H1 (cell line): ENCODE measurements around the gene C1QTNF4. TPM values are rescaled to one million over a fixed set of nuclear protein-coding genes. Genes with fewer than 3 reads are reported as not detected.

ENCODE experiments used
- CTCF ChIA-PET: fragments of 300-600 bp; sonication (Branson Sonifier 250); formaldehyde crosslinking; loops from one replicate; lab custom pipeline; 2021; ENCODE audit not compliant: partially characterized antibody; lab: Charles Lee
- POLR2A ChIA-PET: fragments of 300-600 bp; sonication (Branson Sonifier 250); formaldehyde crosslinking; loops from one replicate; lab custom pipeline; 2021; ENCODE audit warnings: inconsistent platforms; ENCODE audit not compliant: partially characterized antibody; lab: Charles Lee
- DNase-seq, 2 experiments: peaks; one replicate each; pipeline versions ENCODE4 v3.0.0 to v3.0.0-alpha.2; 2010 to 2022; ENCODE audit warnings: low spot score in 2 of 2, low read depth in 1 of 2, mixed read lengths in 1 of 2
- FAIRE-seq: peaks from 2 replicates; lab custom pipeline; 2011; peaks lifted over from hg19 to GRCh38; lab: Jason Lieb, UNC
- H2AFZ ChIP-seq: 2 replicates; pipeline ENCODE4 v1.8.1; 2012; ENCODE audit warnings: low read length, inconsistent platforms
- H2AK5ac ChIP-seq: 2 replicates; pipeline ENCODE4 v1.6.1; 2013; ENCODE audit warnings: low read depth, low read length
- H2BK120ac ChIP-seq: replicated peaks from 2 replicates; pipeline ENCODE3; 2013; ENCODE audit warnings: low read depth, low read length, inconsistent platforms
- H2BK12ac ChIP-seq: 2 replicates; pipeline ENCODE4 v1.6.1; 2013; ENCODE audit warnings: low read depth, low read length
- H2BK15ac ChIP-seq: 2 replicates; pipeline ENCODE4 v1.6.1; 2013; ENCODE audit warnings: low read length
- H2BK20ac ChIP-seq: 2 replicates; pipeline ENCODE4 v1.6.1; 2013; ENCODE audit warnings: low read length
- H2BK5ac ChIP-seq: 2 replicates; pipeline ENCODE4 v1.6.1; 2013; ENCODE audit warnings: low read depth, low read length
- H3K14ac ChIP-seq: 2 replicates; pipeline ENCODE4 v1.6.1; 2013; ENCODE audit warnings: inconsistent platforms; ENCODE audit not compliant: insufficient read length
- H3K18ac ChIP-seq: 2 replicates; pipeline ENCODE4 v1.6.1; 2013; ENCODE audit warnings: low read length; ENCODE audit errors: extremely low read depth
- H3K23ac ChIP-seq: 2 replicates; pipeline ENCODE4 v1.6.1; 2013; ENCODE audit warnings: inconsistent platforms; ENCODE audit not compliant: insufficient read length
- H3K23me2 ChIP-seq: 2 replicates; pipeline ENCODE4 v1.6.1; 2013; ENCODE audit warnings: low read depth, low read length
- H3K27ac ChIP-seq: 2 replicates; pipeline ENCODE4 v1.6.1; 2011; ENCODE audit warnings: low read depth, low read length, inconsistent platforms
- H3K27me3 ChIP-seq, 4 experiments: replicated peaks in 1 of 4; 1 replicate in 1 of 4; 2 replicates in 3 of 4; pipeline versions ENCODE4 v1.6.1 to v1.8.1; 2011 to 2013; ENCODE audit warnings: low read length in 3 of 4, mild to moderate bottlenecking in 3 of 4, inconsistent platforms in 2 of 4, mixed read lengths in 2 of 4, moderate library complexity in 1 of 4; ENCODE audit not compliant: control insufficient read depth in 3 of 4, insufficient read depth in 3 of 4; ENCODE audit errors: extremely low read depth in 1 of 4
- H3K36me3 ChIP-seq, 4 experiments: 2 replicates each; pipeline versions ENCODE4 v1.6.1 to v1.8.1; 2011 to 2013; ENCODE audit warnings: mild to moderate bottlenecking in 4 of 4, low read length in 3 of 4, moderate library complexity in 2 of 4, control low read depth in 1 of 4, inconsistent platforms in 1 of 4; ENCODE audit not compliant: insufficient read depth in 4 of 4, control insufficient read depth in 2 of 4
- H3K4ac ChIP-seq: replicated peaks from 2 replicates; pipeline ENCODE3; 2013; ENCODE audit warnings: low read length, low read depth, mixed read lengths, inconsistent platforms; ENCODE audit not compliant: insufficient read length
- H3K4me1 ChIP-seq, 4 experiments: replicated peaks in 1 of 4; 1 replicate in 1 of 4; 2 replicates in 3 of 4; pipeline versions ENCODE4 v1.6.1 to v1.8.1; 2011 to 2013; ENCODE audit warnings: low read length in 3 of 4, inconsistent platforms in 2 of 4, mixed read lengths in 1 of 4; ENCODE audit not compliant: insufficient read depth in 4 of 4, control insufficient read depth in 3 of 4
- H3K4me2 ChIP-seq, 2 experiments: 2 replicates each; pipeline versions ENCODE4 v1.6.1 to v1.8.1; 2011 to 2013; ENCODE audit warnings: low read depth in 2 of 2, low read length in 2 of 2, control low read depth in 1 of 2, inconsistent platforms in 1 of 2, mild to moderate bottlenecking in 1 of 2; ENCODE audit not compliant: insufficient read depth in 1 of 2
- H3K4me3 ChIP-seq, 4 experiments: fragments of 200-600, 300-600 bp in 1 of 4; sonication (generic), shearing (Covaris generic), sonication (Bioruptor Twin) in 1 of 4; 2 replicates each; pipeline versions ENCODE4 v1.5.1 to v1.8.1; 2011 to 2016; ENCODE audit warnings: low read length in 4 of 4, low read depth in 3 of 4, control low read depth in 2 of 4, inconsistent platforms in 2 of 4, mild to moderate bottlenecking in 2 of 4, mixed read lengths in 1 of 4, moderate library complexity in 1 of 4; ENCODE audit not compliant: insufficient read depth in 2 of 4; ENCODE audit errors: extremely low read depth in 1 of 4
- H3K56ac ChIP-seq: replicated peaks from 2 replicates; pipeline ENCODE3; 2013; ENCODE audit warnings: low read depth, mild to moderate bottlenecking, mixed read lengths, low read length, inconsistent platforms; ENCODE audit not compliant: insufficient read length
- H3K79me1 ChIP-seq: 2 replicates; pipeline ENCODE4 v1.6.1; 2013; ENCODE audit warnings: low read depth, low read length, control low read depth
- H3K79me2 ChIP-seq, 2 experiments: 2 replicates each; pipeline versions ENCODE4 v1.6.1 to v1.8.1; 2012 to 2013; ENCODE audit warnings: low read length in 2 of 2, mild to moderate bottlenecking in 2 of 2, inconsistent platforms in 1 of 2; ENCODE audit not compliant: insufficient read depth in 2 of 2, control insufficient read depth in 1 of 2
- H3K9ac ChIP-seq, 4 experiments: replicated peaks in 1 of 4; 1 replicate in 1 of 4; 2 replicates in 3 of 4; pipeline versions ENCODE4 v1.6.1 to v1.8.1; 2011 to 2013; ENCODE audit warnings: low read depth in 3 of 4, low read length in 3 of 4, control low read depth in 2 of 4, mild to moderate bottlenecking in 2 of 4, moderate library complexity in 2 of 4, inconsistent platforms in 1 of 4; ENCODE audit errors: extremely low read depth in 1 of 4
- H3K9me3 ChIP-seq, 2 experiments: 2 replicates each; pipeline versions ENCODE4 v1.6.1 to v1.8.1; 2012 to 2013; ENCODE audit warnings: mild to moderate bottlenecking in 2 of 2, moderate library complexity in 2 of 2, control low read depth in 1 of 2, inconsistent platforms in 1 of 2, low read depth in 1 of 2, low read length in 1 of 2, mixed read lengths in 1 of 2; ENCODE audit not compliant: insufficient read depth in 2 of 2
- H4K20me1 ChIP-seq, 2 experiments: replicated peaks in 1 of 2; 2 replicates each; pipeline versions ENCODE3 to v1.8.1; 2011 to 2013; ENCODE audit warnings: inconsistent platforms in 2 of 2, low read length in 2 of 2, mild to moderate bottlenecking in 1 of 2; ENCODE audit not compliant: insufficient read depth in 2 of 2, control insufficient read depth in 1 of 2
- H4K5ac ChIP-seq: 2 replicates; pipeline ENCODE4 v1.6.1; 2013; ENCODE audit warnings: low read length, low read depth, mixed read lengths, inconsistent platforms; ENCODE audit not compliant: insufficient read length
- H4K8ac ChIP-seq: 2 replicates; pipeline ENCODE4 v1.8.0; 2013; ENCODE audit warnings: mild to moderate bottlenecking, moderate library complexity, low read length, inconsistent platforms; ENCODE audit not compliant: insufficient read depth; ENCODE audit errors: extremely low read depth
- H4K91ac ChIP-seq: replicated peaks from 2 replicates; pipeline ENCODE3; 2013; ENCODE audit warnings: low read length, mixed read lengths, inconsistent platforms; ENCODE audit not compliant: insufficient read length
- EZH2 ChIP-seq: fragments of 200-600 bp; sonication (generic); IDR thresholded peaks from 2 replicates; pipeline ENCODE4 v1.7.1; 2012; ENCODE audit warnings: low read depth, mild to moderate bottlenecking, moderate library complexity, low read length, inconsistent platforms; ENCODE audit not compliant: severe bottlenecking
- FOSL1 ChIP-seq: IDR thresholded peaks from 2 replicates; pipeline ENCODE4 v1.6.1; 2011; ENCODE audit warnings: mild to moderate bottlenecking, low read depth, low read length, moderate library complexity; ENCODE audit not compliant: insufficient read depth
- MAFK ChIP-seq: IDR thresholded peaks from 2 replicates; pipeline ENCODE4 v1.6.1; 2012; ENCODE audit warnings: low read depth, mild to moderate bottlenecking, improper control_type of control experiment, low read length
- RAD21 ChIP-seq, 2 experiments: IDR thresholded peaks in 1 of 2; conservative IDR thresholded peaks in 1 of 2; 2 replicates each; pipeline ENCODE4 v1.6.1; 2011; ENCODE audit warnings: low read depth in 2 of 2, low read length in 2 of 2, improper control_type of control experiment in 1 of 2, inconsistent platforms in 1 of 2, mild to moderate bottlenecking in 1 of 2, moderate library complexity in 1 of 2
- SUZ12 ChIP-seq: fragments of 200-600 bp; sonication (generic); IDR thresholded peaks from 2 replicates; pipeline ENCODE4 v1.6.1; 2012; ENCODE audit warnings: mild to moderate bottlenecking, inconsistent platforms, low read length, moderate library complexity, mixed read lengths
- WGBS, 2 experiments: shearing (Covaris generic) in 1 of 2; methylation state at CpG; one replicate each; pipeline versions ENCODE4 v1.1.6 to v1.1.7; 2013 to 2015; ENCODE audit warnings: low lambda C conversion rate in 2 of 2, mixed read lengths in 2 of 2, inconsistent platforms in 1 of 2, low coverage in 1 of 2, missing lambda C conversion rate in 1 of 2; ENCODE audit not compliant: insufficient replicate concordance in 2 of 2, insufficient coverage in 1 of 2, insufficient read length in 1 of 2; ENCODE audit errors: extremely low coverage in 1 of 2, missing lambda C conversion rate in 1 of 2; 5-methylcytosine and 5-hydroxymethylcytosine counted together
- polyA plus RNA-seq, 7 experiments: library from polyadenylated mRNA; depleted of rRNA in 3 of 7; stranded (reverse) in 5 of 7; unstranded in 2 of 7; fragments of >200 nt in 5 of 7; fragments of 200-250 nt in 2 of 7; gene quantifications; 1 replicate in 5 of 7; 2 replicates in 1 of 7; 4 replicates in 1 of 7; pipeline versions ENCODE4 v1.2.1 to v1.2.3, GENCODE V29; 2011 to 2013; ENCODE audit warnings: missing spikeins in 2 of 7, mixed read lengths in 2 of 7
- total RNA-seq: library from RNA; stranded (reverse); fragmentation: NEBNext Ultra II Directional; extraction: Animal tissue kit (Norgen Biotek cat#: 25700); gene quantifications from 2 replicates; pipeline ENCODE4 v1.2.1, GENCODE V29; 2021

The C1QTNF4 gene
- total and polyA plus RNA-seq, 2 of the 8 experiments (the other 6 are each of a cell fraction or from before 2014, with no cell fraction given), result 3.9 to 6.0 TPM

GRCh38 chr11:47593492-47593933, 698 bp downstream of the C1QTNF4 start:
- Histone ChIP-seq H3K79me1 (no peaks in the 10 kb centered on the region), H3K18ac (no peak overlapping the region), H4K91ac (no peak overlapping the region), H2AFZ (peak overlapping the region; percentile 37), H3K9me3 (no peaks in the 10 kb centered on the region), H3K4ac (no peak overlapping the region), H4K8ac (no peak overlapping the region), H2BK5ac (no peak overlapping the region), H3K14ac (no peak overlapping the region), H3K9ac (peak overlapping the region in 1 of 4 experiments; percentile 8; a peak in 1 of 7 replicates), H4K20me1 (no peaks in the 10 kb centered on the region), H3K23me2 (peaks cover 2% of the 10 kb centered on the region; the same call in 1 of the 2 replicates), H3K4me2 (peak overlapping the region; percentile 66 to 69), H2BK15ac (no peak overlapping the region), H3K4me1 (peaks cover 3 to 8% (median 4%) of the 10 kb centered on the region in 4 experiments; a peak in 6 of 7 replicates), H3K23ac (no peak overlapping the region), H4K5ac (no peak overlapping the region), H3K27me3 (peaks cover 0 to 32% (median 26%) of the 10 kb centered on the region in 4 experiments; a peak in 6 of 7 replicates), H3K4me3 (peak overlapping the region; percentile 49 to 94 (median 63)), H2BK120ac (no peak overlapping the region), H3K27ac (no peak overlapping the region), H2BK12ac (peak overlapping the region; percentile 46; the same call in 1 of the 2 replicates), H2BK20ac (0 out of 2 replicates have a peak overlapping the region, but pooled peaks have one; percentile 9), H2AK5ac (no peak overlapping the region), H3K79me2 (no peaks in the 10 kb centered on the region), H3K56ac (no peak overlapping the region), H3K36me3 (no peaks in the 10 kb centered on the region)
- TF ChIP-seq MAFK, result no peak
- peak; percentile 38 for TF ChIP-seq EZH2
- no peak for TF ChIP-seq FOSL1
- TF ChIP-seq SUZ12, result peak; percentile 42; the same call in 1 of the 2 replicates
- no peak for TF ChIP-seq RAD21 (IDR thresholded peaks at IDR 0.05 in 1 of 2, conservative IDR thresholded peaks at IDR 0.05 in 1 of 2; ENCODE audit: low read depth in 2 of 2, low read length in 2 of 2)
- 14% methylated on average over 6 of the region's 6 CpGs; no CpG with 5 or more reads in 1 of the 2 experiments for WGBS, 2 experiments
- DNase-seq, result no peak
- FAIRE-seq, result no peak
- ChIA-PET POLR2A (interaction anchor here (0.6 to 5.1 kb wide), 10 partner anchors 8 to 174 kb away, joined by 3 to 42 read pairs (median 8); partner anchors contain the start of genes FAM180B, KBTBD4, NDUFS3 and PTPMT1), CTCF (interaction anchor here (0.5 to 2.6 kb wide), 4 partner anchors 16 to 259 kb away, joined by 3 to 9 read pairs (median 5); no protein-coding TSS in a partner anchor)
